ENCODE results near the gene CD163L1.

DNA sequence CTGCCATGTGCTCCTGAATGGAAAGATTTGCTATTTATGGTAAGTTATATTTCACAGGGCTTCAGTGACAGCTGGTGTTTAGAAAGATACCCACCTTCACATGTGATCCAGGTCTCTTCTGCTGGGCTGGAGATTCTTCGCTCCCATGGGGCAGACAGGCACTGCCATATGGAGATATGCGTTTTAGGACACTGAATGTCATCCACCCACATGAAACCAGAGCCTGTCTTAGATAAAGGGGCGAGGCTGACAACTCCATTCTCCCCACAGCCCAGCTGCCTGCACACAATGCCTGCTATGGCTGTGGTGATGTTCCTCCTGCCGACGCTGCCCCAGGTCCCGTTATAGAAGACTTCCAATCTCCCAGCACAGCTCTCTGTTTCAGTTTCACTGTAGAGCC lies 70.7 kb downstream of the CD163L1 start:
- no peak for TF ChIP-seq POLR2A (IDR thresholded peaks at IDR 0.05)
- TF ChIP-seq CTCF (IDR thresholded peaks at IDR 0.05), result no peak
